ENCODE data around the gene CHAF1B.

DNA sequence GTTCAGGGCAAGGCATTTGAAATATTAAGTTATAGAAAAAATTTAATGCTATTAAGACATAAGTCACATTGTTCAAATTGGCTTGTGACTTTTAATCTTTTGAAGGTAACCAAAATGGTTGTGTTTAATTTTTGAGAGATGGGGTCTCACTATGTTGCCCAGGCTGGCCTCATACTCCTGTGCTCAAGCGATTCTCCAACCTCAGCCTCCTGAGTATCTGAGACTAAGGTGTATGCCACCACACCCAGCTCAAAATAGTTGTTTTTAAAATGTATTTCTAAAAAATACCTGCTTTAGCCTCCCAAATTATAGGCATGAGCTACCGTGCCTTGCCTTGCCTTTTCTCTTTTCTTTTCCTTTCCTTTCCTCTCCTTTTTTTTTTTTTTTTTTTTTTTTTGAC, 26.0 kb upstream of the CHAF1B start:
- TF ChIP-seq YY1 (IDR thresholded peaks at IDR 0.05; ENCODE audit: insufficient read depth, insufficient read length) (no peak), ZNF274 (IDR thresholded peaks at IDR 0.05; ENCODE audit: low read depth, low read length) (no peak), SUZ12 (IDR thresholded peaks at IDR 0.05; ENCODE audit: extremely low read depth, insufficient read depth, insufficient read length) (no peak)
